Peyer's patch (tissue), 4 donors: ENCODE results near the gene TYW1.

Source experiments
- POLR2A ChIP-seq, 2 donors: fragments of 450-650 bp; IDR thresholded peaks; one replicate each; pipeline ENCODE4 v1.5.1; 2017; ENCODE audit warnings: antibody characterized with exemption in 2 of 2, mild to moderate bottlenecking in 2 of 2, moderate library complexity in 2 of 2
- TF ChIP-seq, protein P1 (sequence below), 6 experiments: fragments of 450-650 bp in 4 of 6; fragments of 200-600 bp in 2 of 6; sonication (generic) in 1 of 6; IDR thresholded peaks; one replicate each; pipeline ENCODE4 v1.5.1; 2017 to 2019; ENCODE audit warnings: antibody characterized with exemption in 6 of 6, mild to moderate bottlenecking in 3 of 6, moderate library complexity in 1 of 6

- TF ChIP-seq, protein P1, sequence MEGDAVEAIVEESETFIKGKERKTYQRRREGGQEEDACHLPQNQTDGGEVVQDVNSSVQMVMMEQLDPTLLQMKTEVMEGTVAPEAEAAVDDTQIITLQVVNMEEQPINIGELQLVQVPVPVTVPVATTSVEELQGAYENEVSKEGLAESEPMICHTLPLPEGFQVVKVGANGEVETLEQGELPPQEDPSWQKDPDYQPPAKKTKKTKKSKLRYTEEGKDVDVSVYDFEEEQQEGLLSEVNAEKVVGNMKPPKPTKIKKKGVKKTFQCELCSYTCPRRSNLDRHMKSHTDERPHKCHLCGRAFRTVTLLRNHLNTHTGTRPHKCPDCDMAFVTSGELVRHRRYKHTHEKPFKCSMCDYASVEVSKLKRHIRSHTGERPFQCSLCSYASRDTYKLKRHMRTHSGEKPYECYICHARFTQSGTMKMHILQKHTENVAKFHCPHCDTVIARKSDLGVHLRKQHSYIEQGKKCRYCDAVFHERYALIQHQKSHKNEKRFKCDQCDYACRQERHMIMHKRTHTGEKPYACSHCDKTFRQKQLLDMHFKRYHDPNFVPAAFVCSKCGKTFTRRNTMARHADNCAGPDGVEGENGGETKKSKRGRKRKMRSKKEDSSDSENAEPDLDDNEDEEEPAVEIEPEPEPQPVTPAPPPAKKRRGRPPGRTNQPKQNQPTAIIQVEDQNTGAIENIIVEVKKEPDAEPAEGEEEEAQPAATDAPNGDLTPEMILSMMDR (IDR thresholded peaks at IDR 0.05), result no peak
- TF ChIP-seq POLR2A (IDR thresholded peaks at IDR 0.05), result no peak
These were observed 23.1 kb downstream of the TYW1 start for GRCh38 chr7:67019562-67020390.
